ENCODE measurements around the gene ERCC6.

DNA sequence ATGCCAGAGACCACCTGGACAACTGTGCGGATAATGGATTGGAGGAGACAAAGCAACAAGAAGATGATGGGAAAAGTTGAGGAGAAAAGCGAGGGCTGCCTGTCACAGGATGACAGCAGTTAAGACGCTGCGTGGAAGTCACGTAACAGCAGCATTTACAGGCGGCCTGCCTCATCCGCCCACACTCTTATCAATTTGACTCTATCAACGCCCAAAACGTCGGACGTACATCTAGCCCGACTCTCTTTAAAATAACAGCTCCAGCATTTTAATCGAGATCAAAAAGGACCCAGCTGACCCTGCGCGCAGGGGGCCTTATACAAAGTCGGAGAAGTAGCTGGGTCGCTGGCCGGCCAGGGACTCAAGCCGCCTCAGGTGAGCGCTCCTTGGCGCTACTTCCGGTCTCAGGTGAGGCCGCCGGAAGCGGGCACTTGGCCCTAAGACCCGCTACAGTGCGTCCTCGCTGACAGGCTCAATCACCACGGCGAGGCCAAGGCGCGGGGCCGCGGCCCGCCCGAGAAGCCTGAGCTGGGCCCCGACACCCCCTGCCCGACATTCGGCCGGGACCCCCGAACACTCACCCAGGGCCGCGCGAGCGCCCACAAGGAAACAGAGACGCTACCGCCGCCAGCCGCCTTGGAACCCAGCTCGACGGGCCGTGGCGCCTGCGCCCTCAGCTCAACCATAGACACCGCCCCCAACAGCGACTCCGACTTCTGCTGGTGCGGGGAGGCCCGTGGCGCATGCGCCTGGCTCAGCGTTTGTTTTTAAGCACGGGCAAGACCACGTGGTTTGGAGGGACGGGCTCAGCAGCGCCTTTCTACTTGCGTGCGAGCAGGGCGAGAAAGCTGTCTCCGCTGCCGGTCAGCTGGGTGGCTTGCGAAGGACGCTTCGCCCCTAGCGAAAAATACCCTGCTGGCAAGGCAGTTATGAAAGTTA, at the start of gene ERCC6:
- TF ChIP-seq CTCF (IDR thresholded peaks at IDR 0.05; ENCODE audit: extremely low read depth in 1 of 2, insufficient read depth in 1 of 2, low read depth in 1 of 2, low read length in 2 of 2) (no peak), POLR2A (IDR thresholded peaks at IDR 0.05; ENCODE audit: low read depth, low read length) (peak; percentile 39), JUN (IDR thresholded peaks at IDR 0.05; ENCODE audit: borderline replicate concordance, insufficient read depth, insufficient read length, low read depth) (no peak), POLR2AphosphoS5 (IDR thresholded peaks at IDR 0.05; ENCODE audit: insufficient read depth, low read depth, low read length) (peak; percentile 66), EZH2 (IDR thresholded peaks at IDR 0.05; ENCODE audit: borderline replicate concordance, low read depth, low read length, severe bottlenecking) (no peak), FOS (IDR thresholded peaks at IDR 0.05; ENCODE audit: borderline replicate concordance, insufficient read depth, low read length) (no peak), MYC (IDR thresholded peaks at IDR 0.05; ENCODE audit: low read depth, low read length) (no peak)
- TF ChIP-seq, protein P1, sequence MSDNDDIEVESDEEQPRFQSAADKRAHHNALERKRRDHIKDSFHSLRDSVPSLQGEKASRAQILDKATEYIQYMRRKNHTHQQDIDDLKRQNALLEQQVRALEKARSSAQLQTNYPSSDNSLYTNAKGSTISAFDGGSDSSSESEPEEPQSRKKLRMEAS (IDR thresholded peaks at IDR 0.05; ENCODE audit: insufficient read depth, insufficient read length), result peak; percentile 100
